ENCODE measurements around the gene CD19.
A peak's percentile ranks its signal among the peaks of the same experiment; 100 is the strongest.
"Not testable (repeated sequence)": the region's sequence is repeated elsewhere in the genome, so short reads cannot be mapped to it uniquely, and the experiment has no call there.

CD19 gene

GRCh38 chr16:28931801-28932225 lies at the start of gene CD19:
Gene CD19, plus strand, starts transcription at chr16:28931971. Its CDS starts 30 bp downstream, at chr16:28932001.
- H3K4me3 ChIP-seq (ENCODE audit: low read depth, low read length) = peak within 1 kb of the TSS; percentile 6
- peak; percentile 21 for DNase-seq (ENCODE audit: low read depth)
- TF ChIP-seq CTCF (IDR thresholded peaks at IDR 0.05; ENCODE audit: low read depth, low read length) = no peak
- no peak for TF ChIP-seq MAX (IDR thresholded peaks at IDR 0.05; ENCODE audit: low read depth, low read length)
- no peak for TF ChIP-seq POLR2A (IDR thresholded peaks at IDR 0.05; ENCODE audit: extremely low read depth, insufficient read length)
- no peak for TF ChIP-seq MYC (IDR thresholded peaks at IDR 0.05; ENCODE audit: low read depth, low read length)

DNA sequence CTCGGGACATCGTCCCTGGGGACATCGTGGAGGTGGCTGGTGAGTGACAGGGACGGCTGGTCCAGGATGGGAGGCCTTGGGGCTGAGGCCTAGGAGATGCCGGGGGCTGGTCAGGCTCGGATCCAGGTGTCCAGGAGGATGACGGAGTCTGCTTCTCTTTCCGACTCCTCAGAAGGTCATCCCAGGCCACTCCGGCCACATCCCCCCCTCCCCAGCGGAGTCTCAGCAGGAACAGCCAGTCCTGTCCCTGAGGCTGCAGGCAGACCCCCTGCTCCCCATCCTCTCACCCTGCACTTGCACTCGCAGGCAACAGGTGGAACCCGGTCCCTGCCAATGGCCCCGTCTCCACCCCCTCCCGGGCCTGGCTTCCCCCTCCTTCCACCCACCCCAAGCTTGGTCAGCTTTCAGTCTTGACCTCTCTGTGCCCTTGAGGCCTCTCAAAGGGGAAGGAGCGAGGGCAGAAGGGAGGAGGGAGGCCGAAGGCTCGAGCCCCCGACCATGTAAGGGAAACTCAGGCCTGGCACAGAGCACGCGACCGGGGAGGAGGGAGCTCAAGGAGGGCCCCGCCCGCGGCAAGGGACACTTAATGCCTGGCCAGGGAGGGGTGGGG lies 49.1 kb upstream of the CD19 start:
- no peak for DNase-seq (ENCODE audit: low read depth)
- TF ChIP-seq POLR2A (IDR thresholded peaks at IDR 0.05; ENCODE audit: extremely low read depth, insufficient read length) (no peak), MAX (IDR thresholded peaks at IDR 0.05; ENCODE audit: low read depth, low read length) (no peak), CTCF (IDR thresholded peaks at IDR 0.05; ENCODE audit: low read depth, low read length) (no peak), MYC (IDR thresholded peaks at IDR 0.05; ENCODE audit: low read depth, low read length) (no peak)
- no peak overlapping the region for H3K4me3 ChIP-seq (ENCODE audit: low read depth, low read length)

DNA sequence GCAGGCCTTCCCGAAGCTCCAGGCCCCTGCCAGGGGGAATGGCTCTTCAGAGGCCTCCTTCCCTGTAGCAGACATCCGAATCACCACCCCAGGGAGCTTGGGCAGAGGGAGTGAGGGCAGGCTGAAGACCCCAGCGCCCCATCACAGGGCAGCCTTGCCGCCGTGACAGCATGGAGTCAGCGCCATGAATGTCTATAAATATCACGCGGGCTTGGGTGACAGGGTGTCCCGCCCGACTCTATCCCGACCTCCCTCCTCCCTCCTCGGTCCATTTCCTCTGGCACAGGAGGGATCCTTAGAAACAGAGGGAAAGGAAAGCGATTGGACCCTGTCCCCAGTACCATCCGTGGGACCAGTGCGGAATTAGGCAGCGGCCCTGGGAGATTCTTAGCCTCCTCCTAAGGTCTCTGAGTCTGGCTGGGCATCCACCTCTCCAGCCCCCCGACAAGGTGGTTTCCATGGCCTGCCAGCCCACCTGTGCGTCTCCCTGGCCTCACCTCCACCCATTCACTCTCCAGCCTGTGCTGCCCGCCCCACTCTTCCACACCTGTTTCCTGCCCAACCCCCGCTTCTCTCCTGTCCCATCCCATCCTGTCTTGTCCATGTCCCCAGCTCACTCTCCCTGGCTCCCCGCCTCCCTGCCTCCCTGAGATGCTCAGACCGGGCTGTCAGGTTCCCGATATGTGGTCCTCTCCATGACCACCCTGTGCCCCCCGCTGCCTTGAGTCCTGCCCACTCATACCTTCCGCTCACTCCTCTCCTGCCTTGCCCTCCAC lies 48.4 kb upstream of the CD19 start:
- TF ChIP-seq CTCF (IDR thresholded peaks at IDR 0.05; ENCODE audit: low read depth, low read length) = no peak
- TF ChIP-seq MAX (IDR thresholded peaks at IDR 0.05; ENCODE audit: low read depth, low read length) = no peak
- TF ChIP-seq MYC (IDR thresholded peaks at IDR 0.05; ENCODE audit: low read depth, low read length) = no peak
- no peak for TF ChIP-seq POLR2A (IDR thresholded peaks at IDR 0.05; ENCODE audit: extremely low read depth, insufficient read length)
- no peak for DNase-seq (ENCODE audit: low read depth)
- H3K4me3 ChIP-seq (ENCODE audit: low read depth, low read length) = no peak overlapping the region

DNA sequence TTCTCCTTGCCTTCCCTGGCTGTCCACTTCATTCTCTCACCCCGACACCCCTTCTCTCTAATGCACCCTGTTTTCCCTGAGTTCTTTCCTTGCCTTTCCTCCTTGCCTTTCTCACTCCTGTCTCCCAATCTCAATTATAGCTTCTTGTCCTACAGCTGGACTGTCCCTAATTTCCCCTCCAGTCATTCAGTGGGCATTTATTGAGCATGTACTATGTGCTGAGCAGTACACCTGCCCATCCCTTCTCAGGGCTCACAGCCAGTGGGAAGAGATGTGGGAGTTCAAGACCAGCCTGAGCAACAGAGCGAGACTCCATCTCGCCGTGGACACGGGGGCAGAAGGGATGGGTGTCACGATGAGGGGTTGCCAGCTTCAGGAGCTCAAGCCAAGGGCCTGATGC lies 47.7 kb upstream of the CD19 start:
- no peak for DNase-seq (ENCODE audit: low read depth)
- no peak overlapping the region for H3K4me3 ChIP-seq (ENCODE audit: low read depth, low read length)
- no peak for TF ChIP-seq POLR2A (IDR thresholded peaks at IDR 0.05; ENCODE audit: extremely low read depth, insufficient read length)
- TF ChIP-seq CTCF (IDR thresholded peaks at IDR 0.05; ENCODE audit: low read depth, low read length) = no peak
- no peak for TF ChIP-seq MYC (IDR thresholded peaks at IDR 0.05; ENCODE audit: low read depth, low read length)
- TF ChIP-seq MAX (IDR thresholded peaks at IDR 0.05; ENCODE audit: low read depth, low read length) = no peak

- H3K4me3 ChIP-seq (ENCODE audit: low read depth, low read length) = no peak overlapping the region
Measured at GRCh38 chr16:28886945-28887344, 44.8 kb upstream of the CD19 start.

DNA sequence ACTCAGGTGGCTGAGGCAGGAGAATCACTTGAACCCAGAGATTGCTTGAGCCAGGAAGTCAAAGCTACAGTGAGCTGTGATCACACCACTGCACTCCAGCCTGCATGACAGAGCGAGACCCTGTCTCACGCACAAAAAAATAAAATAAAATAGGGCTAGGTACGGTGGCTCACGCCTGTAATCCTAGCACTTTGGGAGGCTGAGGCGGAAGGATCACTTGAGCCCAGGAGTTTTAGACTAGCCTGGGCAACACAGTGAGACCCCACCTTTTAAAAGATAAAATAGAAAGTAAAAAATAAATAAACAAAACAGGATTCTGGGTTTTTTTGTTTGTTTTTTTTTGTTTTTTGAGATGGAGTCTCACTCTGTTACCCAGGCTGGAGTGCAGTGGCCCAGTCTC lies 41.4 kb upstream of the CD19 start:
- DNase-seq (ENCODE audit: low read depth); H3K4me3 ChIP-seq (ENCODE audit: low read depth, low read length): not testable (repeated sequence)

More at GRCh38 chr16:28886945-28887344, 44.8 kb upstream of the CD19 start:
- TF ChIP-seq POLR2A (IDR thresholded peaks at IDR 0.05; ENCODE audit: extremely low read depth, insufficient read length) (no peak), MYC (IDR thresholded peaks at IDR 0.05; ENCODE audit: low read depth, low read length) (no peak), MAX (IDR thresholded peaks at IDR 0.05; ENCODE audit: low read depth, low read length) (no peak), CTCF (IDR thresholded peaks at IDR 0.05; ENCODE audit: low read depth, low read length) (no peak)
- no peak for DNase-seq (ENCODE audit: low read depth)

Measured in NB4 (cell line).